Sigmoid colon (tissue), 7 donors: ENCODE results near the gene PPFIBP1. TPM values are rescaled to one million over a fixed set of nuclear protein-coding genes. Genes with fewer than 3 reads are reported as not detected.

Experiments
- DNase-seq: peaks from one replicate; pipeline ENCODE4 v3.0.0-alpha.2; 2019
- H3K27ac ChIP-seq, 4 donors: fragments of 200-600 bp; sonication (generic); one replicate each; pipeline ENCODE4 v1.5.1; 2016 to 2019; ENCODE audit warnings: mild to moderate bottlenecking in 1 of 4
- H3K27me3 ChIP-seq, 3 donors: fragments of 200-600 bp; sonication (generic); one replicate each; pipeline ENCODE4 v1.5.1; 2019; ENCODE audit warnings: mild to moderate bottlenecking in 1 of 3
- H3K36me3 ChIP-seq, 4 donors: fragments of 200-600 bp; sonication (generic); one replicate each; pipeline ENCODE4 v1.5.1; 2016 to 2019
- H3K4me1 ChIP-seq, 4 donors: fragments of 200-600 bp; sonication (generic); one replicate each; pipeline ENCODE4 v1.5.1; 2017 to 2019
- H3K4me3 ChIP-seq, 4 donors: fragments of 200-600 bp; sonication (generic); one replicate each; pipeline ENCODE4 v1.5.1; 2017 to 2019; ENCODE audit warnings: mild to moderate bottlenecking in 2 of 4, moderate library complexity in 1 of 4
- H3K9me3 ChIP-seq, 4 donors: fragments of 200-600 bp in 3 of 4; sonication (generic) in 3 of 4; one replicate each; pipeline versions ENCODE4 v1.5.1 to v1.6.1; 2013 to 2019
- CTCF ChIP-seq, 4 experiments: fragments of 450-650 bp in 3 of 4; fragments of 200-600 bp in 1 of 4; IDR thresholded peaks; one replicate each; pipeline ENCODE4 v1.5.1; 2016 to 2019; ENCODE audit warnings: antibody characterized with exemption in 4 of 4, mild to moderate bottlenecking in 3 of 4, moderate library complexity in 2 of 4
- EP300 ChIP-seq, 4 donors: sonication (generic); formaldehyde crosslinking; IDR thresholded peaks; one replicate each; pipeline ENCODE4 v1.6.1; 2017; ENCODE audit warnings: antibody characterized with exemption in 4 of 4
- POLR2A ChIP-seq, 2 donors: fragments of 450-650 bp; IDR thresholded peaks; one replicate each; pipeline ENCODE4 v1.6.1; 2016; ENCODE audit warnings: antibody characterized with exemption in 2 of 2, mild to moderate bottlenecking in 2 of 2, moderate library complexity in 2 of 2
- POLR2AphosphoS5 ChIP-seq, 4 donors: sonication (generic); formaldehyde crosslinking; IDR thresholded peaks; one replicate each; pipeline ENCODE4 v1.6.1; 2017; ENCODE audit warnings: antibody characterized with exemption in 4 of 4
- WGBS, 2 donors: extraction: QIAGEN DNeasy Blood & Tissue Kit; methylation state at CpG; one replicate each; pipeline ENCODE4 v1.1.7; 2013; 5-methylcytosine and 5-hydroxymethylcytosine counted together
- intact Hi-C: fragments of 100-400 bp; cut with DNase I; formaldehyde crosslinking; loops from one replicate; pipeline ENCODE4 v1.15.1; 2023
- polyA plus RNA-seq, 3 donors: library from polyadenylated mRNA; stranded (reverse); fragments of 200-250 nt; gene quantifications; one replicate each; pipeline ENCODE4 v1.2.3, GENCODE V29; 2013
- total RNA-seq, 4 donors: library from RNA; depleted of rRNA; stranded (reverse); fragments of >200 nt; gene quantifications; one replicate each; pipeline ENCODE4 v1.1.0, GENCODE V29; 2016
- donor health status: healthy with polysubstance abuse.
- donor health status: Bipolar disorder and iron deficiency.
- donor health status: healthy.

The PPFIBP1 gene
- total and polyA plus RNA-seq, 7 donors, result 5.5 to 101 (median 65.3) TPM

GRCh38 chr12:27552886-27553560 is 29.0 kb downstream of the PPFIBP1 start:
- WGBS, 2 donors, result 81 to 88% methylated on average over 8 of the region's 8 CpGs
- no peak for DNase-seq
- Histone ChIP-seq H3K36me3 (no peaks in the 10 kb centered on the region), H3K9me3 (no peaks in the 10 kb centered on the region), H3K4me1 (peaks cover 0 to 92% (median 89%) of the 10 kb centered on the region in 4 donors), H3K4me3 (no peak overlapping the region), H3K27me3 (no peaks in the 10 kb centered on the region), H3K27ac (peak overlapping the region; percentile 74 to 84 (median 77))
- intact Hi-C loops, result no loop called here
- TF ChIP-seq CTCF (IDR thresholded peaks at IDR 0.05) (no peak), POLR2A (IDR thresholded peaks at IDR 0.05) (no peak), POLR2AphosphoS5 (IDR thresholded peaks at IDR 0.05) (peak in 1 of 4 donors; percentile 17), EP300 (IDR thresholded peaks at IDR 0.05) (no peak)

- DNase-seq, result no peak
- intact Hi-C loops, result no loop called here
- WGBS, 2 donors, result 87 to 91% methylated on average over 3 of the region's 3 CpGs
These were observed 29.9 kb downstream of the PPFIBP1 start for GRCh38 chr12:27553941-27554340.

GRCh38 chr12:27554421-27555186 is 30.6 kb downstream of the PPFIBP1 start:
- peak overlapping the region in 3 of 4 donors; percentile 13 to 30 (median 27) for H3K4me3 ChIP-seq
- peak overlapping the region; percentile 74 to 84 (median 77) for H3K27ac ChIP-seq
- no peaks in the 10 kb centered on the region for H3K27me3 ChIP-seq
- intact Hi-C loops, result no loop called here
- 60 to 73% methylated on average over 14 of the region's 14 CpGs for WGBS, 2 donors
- peak; percentile 86 for DNase-seq
- H3K4me1 ChIP-seq, result peaks cover 0 to 78% (median 74%) of the 10 kb centered on the region in 4 donors
- H3K9me3 ChIP-seq, result no peaks in the 10 kb centered on the region
- no peaks in the 10 kb centered on the region for H3K36me3 ChIP-seq
- TF ChIP-seq CTCF (IDR thresholded peaks at IDR 0.05) (no peak), EP300 (IDR thresholded peaks at IDR 0.05) (peak in 1 of 4 donors; percentile 10), POLR2A (IDR thresholded peaks at IDR 0.05) (no peak), POLR2AphosphoS5 (IDR thresholded peaks at IDR 0.05) (peak; percentile 7 to 71 (median 50))

More at GRCh38 chr12:27553941-27554340, 29.9 kb downstream of the PPFIBP1 start:
- Histone ChIP-seq H3K27ac (peak overlapping the region; percentile 74 to 84 (median 77)), H3K4me3 (peak overlapping the region in 1 of 4 donors; percentile 30), H3K27me3 (no peaks in the 10 kb centered on the region), H3K9me3 (no peaks in the 10 kb centered on the region), H3K36me3 (no peaks in the 10 kb centered on the region), H3K4me1 (peaks cover 0 to 85% (median 80%) of the 10 kb centered on the region in 4 donors)
- TF ChIP-seq POLR2A (IDR thresholded peaks at IDR 0.05) (no peak), EP300 (IDR thresholded peaks at IDR 0.05) (no peak), POLR2AphosphoS5 (IDR thresholded peaks at IDR 0.05) (no peak), CTCF (IDR thresholded peaks at IDR 0.05) (no peak)

- H3K27ac ChIP-seq, result peak overlapping the region; percentile 74 to 84 (median 77)
- peak overlapping the region in 3 of 4 donors; percentile 13 to 30 (median 27) for H3K4me3 ChIP-seq
- H3K36me3 ChIP-seq, result no peaks in the 10 kb centered on the region
- WGBS, 2 donors, result 42 to 82% methylated on average over 5 of the region's 5 CpGs
- no peaks in the 10 kb centered on the region for H3K27me3 ChIP-seq
- no peaks in the 10 kb centered on the region for H3K9me3 ChIP-seq
- DNase-seq, result no peak
- TF ChIP-seq POLR2A (IDR thresholded peaks at IDR 0.05), result no peak
- TF ChIP-seq EP300 (IDR thresholded peaks at IDR 0.05), result no peak
- no peak for TF ChIP-seq CTCF (IDR thresholded peaks at IDR 0.05)
- TF ChIP-seq POLR2AphosphoS5 (IDR thresholded peaks at IDR 0.05), result no peak
- intact Hi-C loops, result no loop called here
- peaks cover 0 to 77% (median 72%) of the 10 kb centered on the region in 4 donors for H3K4me1 ChIP-seq
These were observed 31.4 kb downstream of the PPFIBP1 start for GRCh38 chr12:27555361-27555760.
